ENCODE data around the gene MAML3.

MAML3 gene

GRCh38 chr4:139768366-139768765, 385.6 kb downstream of the MAML3 start:
- DNase-seq: no peak

- no peak for DNase-seq
These were observed 386.4 kb downstream of the MAML3 start for GRCh38 chr4:139767585-139767984.

DNA sequence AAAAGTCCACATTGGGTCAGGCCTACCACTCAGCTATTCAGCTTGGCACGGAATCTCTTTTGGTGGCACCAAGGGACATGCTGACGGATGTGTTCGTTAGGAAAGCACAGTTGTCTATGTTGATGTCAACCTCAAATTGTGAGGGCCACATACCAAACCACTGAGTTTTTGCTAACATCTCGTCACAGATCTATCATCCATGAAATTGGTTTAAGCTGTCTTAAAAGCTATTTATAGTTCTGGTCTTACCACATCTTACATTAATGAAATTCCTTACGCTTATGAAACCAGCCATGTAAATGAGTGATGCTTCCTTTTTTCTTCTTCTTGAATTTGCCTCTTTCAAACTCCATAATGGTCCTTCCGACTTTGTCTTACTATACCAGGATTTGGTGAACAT, 386.8 kb downstream of the MAML3 start:
- DNase-seq: no peak

DNA sequence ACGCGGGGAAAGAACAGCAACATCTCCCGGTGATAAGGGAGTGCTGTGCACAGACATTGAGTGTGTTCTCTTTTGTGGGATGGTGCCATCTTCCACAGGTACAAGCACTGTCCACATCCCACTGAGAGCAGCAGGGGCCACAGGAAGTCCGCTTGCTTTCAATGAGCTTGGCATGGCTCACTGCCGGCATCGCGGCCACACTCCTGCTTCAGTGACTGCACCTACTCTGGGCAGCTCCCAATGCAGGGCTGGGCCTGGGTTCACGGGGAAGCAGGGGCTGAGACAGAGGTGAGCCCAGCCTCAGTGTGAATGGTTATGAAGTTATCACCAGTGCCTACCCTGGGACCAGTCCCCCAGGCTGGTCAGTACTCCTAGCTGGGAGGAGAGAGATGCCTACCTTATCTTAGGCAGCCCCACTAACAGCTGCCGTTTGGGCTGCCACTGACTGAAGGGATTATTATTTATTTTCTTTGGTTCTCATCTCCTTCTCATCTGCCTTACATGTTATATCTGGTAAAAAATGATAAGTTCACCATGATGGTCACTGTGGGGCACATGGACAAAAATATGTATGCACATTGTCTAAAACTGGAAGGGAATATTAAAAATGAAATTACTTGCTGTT, 389.2 kb downstream of the MAML3 start:
- DNase-seq: peak; percentile 39

DNA sequence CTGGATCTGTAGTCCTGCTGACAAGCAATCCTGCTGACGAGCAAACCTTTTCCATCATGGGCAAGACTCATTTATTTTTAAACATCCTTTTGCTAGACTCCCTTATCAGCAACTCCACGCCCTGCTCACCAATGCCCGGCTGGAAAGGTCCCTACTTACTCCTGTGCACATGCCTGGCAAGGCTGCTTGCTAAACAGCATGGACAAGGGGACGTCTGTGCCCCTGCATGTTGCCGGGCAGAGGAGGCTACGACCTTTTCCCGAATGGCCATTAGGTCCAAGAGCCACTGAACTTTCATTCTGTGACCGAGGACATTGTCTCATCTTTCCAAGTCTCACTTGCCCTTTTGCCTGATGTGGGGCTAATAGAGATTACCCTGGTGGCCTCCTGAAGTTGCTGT, 389.8 kb downstream of the MAML3 start:
- no peak for DNase-seq

GRCh38 chr4:139763672-139764071, 390.3 kb downstream of the MAML3 start:
- DNase-seq: no peak

DNA sequence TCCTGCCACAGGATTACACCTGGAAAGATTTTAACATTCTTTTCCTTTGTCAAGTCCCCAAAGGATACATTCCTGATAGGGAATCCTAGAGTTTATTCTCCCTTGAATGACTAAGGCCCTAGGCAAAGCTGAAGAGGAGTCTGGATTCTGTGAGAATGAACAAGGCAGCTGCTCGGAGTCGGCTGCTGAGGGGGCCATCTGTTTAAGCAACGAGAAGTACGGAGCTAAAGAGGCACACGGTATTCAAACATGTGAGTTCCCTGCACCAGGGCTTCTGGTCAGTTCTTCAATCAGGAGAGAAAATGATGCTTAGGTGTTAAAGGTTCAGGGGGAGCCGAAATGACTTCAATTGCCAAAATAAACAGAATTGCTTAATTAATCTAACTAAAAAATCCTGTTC, 390.8 kb downstream of the MAML3 start:
- DNase-seq: no peak

DNA sequence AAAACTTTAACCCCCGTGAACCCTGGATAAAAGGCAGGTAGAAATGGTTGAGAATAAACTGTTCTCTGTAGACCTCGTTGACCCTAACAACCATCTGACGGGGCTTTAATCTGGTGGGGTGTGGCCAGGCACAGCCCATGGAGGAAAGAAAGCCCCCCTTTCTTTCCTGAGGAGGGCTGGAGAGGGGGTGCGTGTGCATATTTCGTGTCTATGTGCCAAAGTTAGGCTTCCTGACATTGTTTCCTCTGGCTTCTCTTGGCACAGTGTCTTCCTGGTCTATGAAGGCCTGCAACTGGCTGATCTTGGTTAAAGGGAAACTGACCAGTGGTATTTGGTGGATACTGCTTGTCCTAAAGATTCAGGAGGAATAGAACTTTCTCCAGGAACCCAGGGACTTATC, 391.3 kb downstream of the MAML3 start:
- no peak for DNase-seq

GRCh38 chr4:139761461-139761860, 392.5 kb downstream of the MAML3 start:
- DNase-seq: peak; percentile 42

- no peak for DNase-seq
These were observed 393.4 kb downstream of the MAML3 start for GRCh38 chr4:139760567-139760966.

GRCh38 chr4:139759097-139759496, 394.9 kb downstream of the MAML3 start:
- no peak for DNase-seq

DNA sequence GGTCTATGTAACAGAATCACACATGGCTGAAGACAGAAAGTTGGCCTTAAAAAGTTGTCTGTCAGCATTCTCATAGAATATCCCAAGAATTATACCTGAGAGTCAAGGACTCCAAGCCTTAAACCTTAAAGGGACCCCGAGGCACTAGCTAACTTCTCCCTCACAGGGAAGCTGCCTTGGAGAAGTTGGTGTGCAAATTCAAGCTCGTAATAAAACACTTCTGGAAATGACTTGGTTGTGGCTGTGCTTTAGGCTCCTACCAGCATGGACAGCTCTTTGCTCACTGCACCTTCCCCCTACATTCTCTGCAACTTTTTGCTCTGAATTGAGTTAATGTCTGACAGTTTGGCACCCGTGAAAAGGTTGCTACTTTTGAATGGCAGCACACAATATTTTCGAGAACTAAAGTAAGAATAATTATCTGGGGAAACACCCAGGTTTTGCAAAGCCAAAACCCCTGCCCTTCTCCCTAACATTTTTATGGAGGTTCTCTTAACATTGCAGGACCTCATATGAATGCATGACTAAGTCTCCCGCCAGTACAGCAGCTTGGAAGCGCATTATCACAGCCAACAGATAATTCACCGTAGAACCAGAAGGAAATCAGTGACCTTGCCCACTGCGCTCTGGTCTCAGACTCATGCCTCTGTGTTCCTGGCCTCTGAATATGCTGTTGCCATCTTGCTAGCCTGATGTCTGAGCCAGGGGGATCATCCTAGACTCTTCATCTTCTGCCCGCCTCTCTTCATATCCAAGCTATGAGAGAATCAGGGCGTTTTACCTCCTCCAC, 397.4 kb downstream of the MAML3 start:
- no peak for DNase-seq

DNA sequence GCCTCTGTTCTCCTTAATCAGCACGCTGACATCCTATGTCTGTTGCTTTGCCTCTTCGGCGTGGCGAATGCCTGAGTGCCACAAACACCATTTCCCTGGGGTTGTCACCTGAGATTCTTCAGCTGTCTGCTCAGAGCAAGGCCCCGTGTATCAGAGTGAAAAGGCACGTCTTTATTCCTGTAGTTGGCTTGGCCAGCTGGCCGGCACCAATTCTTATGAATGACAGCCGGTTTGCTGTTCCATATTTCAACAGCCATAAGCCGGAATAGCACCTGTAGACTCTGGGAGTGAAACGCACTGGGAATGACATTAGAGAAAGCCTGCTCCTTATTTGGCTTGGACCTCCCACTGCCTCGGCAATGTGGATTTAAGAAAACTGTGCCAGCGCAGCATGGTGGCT, 399.0 kb downstream of the MAML3 start:
- DNase-seq: no peak

DNA sequence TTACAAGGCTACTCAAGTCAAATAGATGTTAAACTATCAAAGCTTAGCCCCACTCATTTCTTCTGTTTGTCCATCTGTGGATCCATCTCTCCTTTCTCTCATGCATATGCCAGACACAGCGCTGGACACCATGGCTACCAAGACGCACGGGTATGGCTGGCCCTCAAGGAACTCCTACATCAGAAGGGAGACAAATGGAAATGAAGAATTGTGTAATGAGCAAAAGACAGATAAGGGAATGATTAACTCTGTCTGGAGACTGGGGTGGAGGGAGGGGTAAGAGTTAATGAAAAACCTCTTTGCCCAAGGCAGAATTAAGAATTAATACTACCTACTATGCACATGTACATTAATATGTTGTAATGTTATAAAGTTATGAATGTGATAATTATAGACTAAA, 400.3 kb downstream of the MAML3 start:
- no peak for DNase-seq

DNA sequence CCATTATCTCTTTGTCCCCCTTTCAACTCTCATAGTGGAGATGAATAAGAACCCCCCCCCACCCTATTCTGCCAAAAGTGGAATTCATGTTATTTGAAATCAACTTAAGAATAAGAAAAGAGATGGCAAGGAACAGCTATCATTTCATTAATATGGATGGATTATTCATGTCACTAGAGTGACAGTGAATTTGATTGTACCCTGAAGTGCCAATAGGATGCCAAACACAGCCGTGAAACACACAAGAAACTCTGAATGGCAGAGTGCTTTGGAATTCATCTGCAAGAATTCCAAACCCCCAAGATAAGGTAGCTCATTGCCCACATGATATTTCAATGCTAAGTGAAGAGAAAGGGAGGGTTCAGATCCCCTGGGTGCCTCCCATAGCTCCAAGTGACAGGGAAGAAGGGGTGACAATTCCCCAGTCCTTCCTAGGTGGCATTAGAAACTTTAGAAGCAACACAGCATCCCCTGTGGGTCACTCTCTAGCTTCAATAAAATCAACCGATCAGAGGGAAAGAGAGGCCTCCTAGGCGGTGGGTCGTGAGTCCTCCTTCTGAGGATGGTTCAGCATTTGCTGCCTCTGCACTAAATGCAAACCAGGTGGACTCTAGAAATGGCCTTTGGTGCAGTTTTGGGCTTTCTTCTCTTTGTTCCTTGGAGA, 404.0 kb downstream of the MAML3 start:
- DNase-seq: no peak

DNA sequence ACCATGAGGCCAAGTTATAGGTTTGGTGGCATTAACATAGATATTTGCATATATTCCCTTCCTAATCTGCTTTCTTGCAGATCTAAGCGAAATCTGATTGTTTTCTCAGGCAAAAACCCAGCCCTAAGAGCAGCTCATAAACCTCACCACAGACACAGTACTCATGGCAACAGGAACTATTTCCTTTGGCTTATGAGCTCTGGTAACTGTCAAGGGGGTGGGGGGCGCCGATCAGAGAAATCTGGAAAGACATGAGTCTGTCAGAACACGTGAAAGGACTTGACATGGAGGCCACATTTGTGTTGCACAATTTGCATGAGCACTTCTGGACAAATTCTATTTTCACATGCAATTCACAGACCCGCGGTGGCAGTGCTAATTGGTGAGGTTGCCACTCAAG, 404.6 kb downstream of the MAML3 start:
- no peak for DNase-seq

GRCh38 chr4:139746431-139747171, 407.4 kb downstream of the MAML3 start:
- DNase-seq: peak; percentile 76

GRCh38 chr4:139745111-139745639, 408.8 kb downstream of the MAML3 start:
- DNase-seq: no peak

DNA sequence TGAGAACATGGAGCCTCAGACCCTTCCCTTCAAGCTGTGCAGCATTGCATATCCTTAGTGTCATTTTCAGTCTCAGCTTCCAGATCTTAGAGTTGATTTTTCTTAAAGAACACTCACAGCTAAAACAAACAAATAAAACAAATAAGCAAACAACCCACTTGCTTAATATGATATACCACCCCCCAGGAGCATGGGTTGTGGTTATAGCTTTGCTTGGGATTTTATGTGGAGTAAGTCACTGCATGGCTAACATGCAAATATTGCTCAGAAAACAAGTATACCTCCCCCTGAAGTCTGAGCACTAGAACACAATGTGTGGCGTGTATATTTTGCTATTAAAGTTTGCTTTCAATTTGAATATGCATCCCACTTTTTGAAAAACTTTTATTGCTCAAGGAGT, 409.8 kb downstream of the MAML3 start:
- DNase-seq: no peak

DNA sequence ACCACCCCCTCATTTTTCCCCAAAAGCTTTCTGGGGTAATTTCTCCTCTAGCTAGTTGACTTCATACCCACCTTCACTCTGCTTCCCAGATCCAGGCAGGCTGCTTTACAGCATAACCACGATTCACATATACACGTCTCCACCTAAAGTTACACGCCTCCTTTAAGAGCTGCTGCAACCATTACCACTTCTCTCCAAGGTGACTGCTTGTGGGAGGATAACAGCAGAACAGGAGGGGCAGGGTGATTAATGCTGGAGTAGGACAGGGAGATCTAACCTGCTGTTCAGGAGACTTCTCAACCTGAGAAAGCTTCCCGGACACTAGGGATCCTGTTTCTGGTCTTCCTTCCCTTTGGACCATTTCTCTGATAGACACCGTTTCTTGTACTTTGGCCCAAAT, 411.0 kb downstream of the MAML3 start:
- peak; percentile 26 for DNase-seq

- DNase-seq: peak; percentile 89
These were observed 413.4 kb downstream of the MAML3 start for GRCh38 chr4:139740531-139741041.

GRCh38 chr4:139740121-139740520, 413.9 kb downstream of the MAML3 start:
- no peak for DNase-seq

Measured in NCI-H69 (cell line).